Neural progenitor cell (in vitro differentiated cells): Measurements from ENCODE around the gene C20orf96.

Source experiments
- EZH2 ChIP-seq: fragments of 200-600 bp; sonication (generic); IDR thresholded peaks from 2 replicates; pipeline ENCODE4 v1.6.1; 2017; ENCODE audit warnings: antibody characterized with exemption, mild to moderate bottlenecking, moderate library complexity
- TF ChIP-seq, protein P1 (sequence below): fragments of 200-600 bp; sonication (generic); IDR thresholded peaks from 2 replicates; pipeline ENCODE4 v1.5.1; 2017; ENCODE audit warnings: antibody characterized with exemption, mild to moderate bottlenecking

DNA sequence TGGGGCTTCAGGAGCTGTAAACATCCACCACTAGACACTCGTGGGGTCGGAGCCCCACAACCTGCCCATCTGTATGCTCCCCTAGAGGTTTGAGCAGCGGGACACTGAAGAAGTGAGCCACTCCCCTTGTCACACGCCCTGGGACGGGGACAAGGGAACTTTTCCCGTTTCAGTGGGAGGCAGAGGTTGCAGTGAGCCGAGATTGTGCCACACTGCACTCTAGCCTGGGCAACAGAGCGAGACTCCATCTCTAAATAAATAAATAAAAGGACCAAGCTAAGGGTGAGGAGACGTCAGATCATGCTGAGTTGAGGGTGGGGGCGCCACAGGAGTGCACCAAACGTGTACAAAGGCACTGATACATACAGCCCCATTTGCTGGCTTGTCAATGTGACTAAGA, 15.2 kb upstream of the C20orf96 start:
- TF ChIP-seq, protein P1, sequence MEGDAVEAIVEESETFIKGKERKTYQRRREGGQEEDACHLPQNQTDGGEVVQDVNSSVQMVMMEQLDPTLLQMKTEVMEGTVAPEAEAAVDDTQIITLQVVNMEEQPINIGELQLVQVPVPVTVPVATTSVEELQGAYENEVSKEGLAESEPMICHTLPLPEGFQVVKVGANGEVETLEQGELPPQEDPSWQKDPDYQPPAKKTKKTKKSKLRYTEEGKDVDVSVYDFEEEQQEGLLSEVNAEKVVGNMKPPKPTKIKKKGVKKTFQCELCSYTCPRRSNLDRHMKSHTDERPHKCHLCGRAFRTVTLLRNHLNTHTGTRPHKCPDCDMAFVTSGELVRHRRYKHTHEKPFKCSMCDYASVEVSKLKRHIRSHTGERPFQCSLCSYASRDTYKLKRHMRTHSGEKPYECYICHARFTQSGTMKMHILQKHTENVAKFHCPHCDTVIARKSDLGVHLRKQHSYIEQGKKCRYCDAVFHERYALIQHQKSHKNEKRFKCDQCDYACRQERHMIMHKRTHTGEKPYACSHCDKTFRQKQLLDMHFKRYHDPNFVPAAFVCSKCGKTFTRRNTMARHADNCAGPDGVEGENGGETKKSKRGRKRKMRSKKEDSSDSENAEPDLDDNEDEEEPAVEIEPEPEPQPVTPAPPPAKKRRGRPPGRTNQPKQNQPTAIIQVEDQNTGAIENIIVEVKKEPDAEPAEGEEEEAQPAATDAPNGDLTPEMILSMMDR = no peak
- TF ChIP-seq EZH2 = no peak
